Activated CD4-positive, CD25-positive, alpha-beta regulatory T cell treated with anti-CD3 and anti-CD28 coated beads, Interleukin-2, amount 50 U/mL, for 24 hours (primary cell): ENCODE results near the gene LBH.

Source experiments
- ATAC-seq, 2 donors: fragments of 150-1000 bp; cut with Tn5 transposase; one replicate each; pipeline ENCODE4 v1.10.0; 2021; ENCODE audit warnings: mild to moderate bottlenecking in 1 of 2, moderate library complexity in 1 of 2

The LBH gene

DNA sequence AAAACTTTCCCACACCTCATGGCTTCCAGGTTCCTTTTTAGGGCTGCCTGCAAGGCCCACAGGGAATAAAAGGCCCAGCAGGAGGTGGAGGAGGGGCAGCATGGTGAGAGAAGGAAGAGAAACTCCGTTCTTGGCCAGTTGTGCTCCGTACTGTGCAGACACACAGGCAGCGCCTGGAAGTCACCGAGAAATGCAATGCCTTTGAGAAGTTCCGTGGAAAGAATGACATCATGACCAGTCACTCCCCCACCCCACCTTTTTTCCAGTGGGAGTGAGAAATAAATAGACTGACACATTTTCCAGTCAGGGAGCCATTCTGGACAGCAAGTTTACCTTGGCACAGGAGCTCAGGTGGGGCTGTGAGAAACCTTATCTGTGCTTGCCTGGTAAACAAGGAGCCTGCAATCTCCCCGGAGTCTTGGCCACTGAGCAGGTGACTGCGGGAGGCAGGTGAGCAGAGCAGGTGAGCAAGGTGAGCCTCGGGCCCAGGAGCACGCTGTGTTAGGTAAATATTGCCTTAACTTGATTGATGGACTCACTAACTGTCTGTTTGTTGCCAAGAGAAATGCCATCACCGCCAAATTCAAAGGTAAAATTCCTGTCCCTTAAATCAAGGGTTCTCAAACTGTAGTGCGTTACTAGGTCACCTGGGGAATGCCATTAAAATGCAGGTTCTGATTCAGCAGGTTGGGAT lies 13.5 kb upstream of the LBH start:
- ATAC-seq: no peak

DNA sequence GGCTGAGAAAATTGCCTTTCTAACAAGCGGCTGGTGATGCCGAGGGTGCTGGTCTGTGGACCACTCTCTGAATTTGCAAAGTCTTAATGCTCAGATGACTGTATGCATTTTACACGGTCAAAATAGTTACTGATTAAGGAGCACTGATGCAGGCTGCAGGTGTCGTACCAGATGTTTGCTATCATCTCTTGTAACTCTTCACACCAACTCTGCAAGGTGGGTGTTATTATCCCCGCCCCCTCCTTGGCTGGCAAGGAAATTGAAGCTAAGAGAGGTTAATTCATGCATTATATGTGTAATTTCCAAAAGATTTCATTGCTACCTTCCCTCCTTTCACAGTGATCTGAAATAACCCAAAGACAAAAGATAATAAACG lies 13.0 kb upstream of the LBH start:
- ATAC-seq: no peak

- no peak for ATAC-seq
These were observed 12.5 kb upstream of the LBH start for GRCh38 chr2:30218814-30219213.

DNA sequence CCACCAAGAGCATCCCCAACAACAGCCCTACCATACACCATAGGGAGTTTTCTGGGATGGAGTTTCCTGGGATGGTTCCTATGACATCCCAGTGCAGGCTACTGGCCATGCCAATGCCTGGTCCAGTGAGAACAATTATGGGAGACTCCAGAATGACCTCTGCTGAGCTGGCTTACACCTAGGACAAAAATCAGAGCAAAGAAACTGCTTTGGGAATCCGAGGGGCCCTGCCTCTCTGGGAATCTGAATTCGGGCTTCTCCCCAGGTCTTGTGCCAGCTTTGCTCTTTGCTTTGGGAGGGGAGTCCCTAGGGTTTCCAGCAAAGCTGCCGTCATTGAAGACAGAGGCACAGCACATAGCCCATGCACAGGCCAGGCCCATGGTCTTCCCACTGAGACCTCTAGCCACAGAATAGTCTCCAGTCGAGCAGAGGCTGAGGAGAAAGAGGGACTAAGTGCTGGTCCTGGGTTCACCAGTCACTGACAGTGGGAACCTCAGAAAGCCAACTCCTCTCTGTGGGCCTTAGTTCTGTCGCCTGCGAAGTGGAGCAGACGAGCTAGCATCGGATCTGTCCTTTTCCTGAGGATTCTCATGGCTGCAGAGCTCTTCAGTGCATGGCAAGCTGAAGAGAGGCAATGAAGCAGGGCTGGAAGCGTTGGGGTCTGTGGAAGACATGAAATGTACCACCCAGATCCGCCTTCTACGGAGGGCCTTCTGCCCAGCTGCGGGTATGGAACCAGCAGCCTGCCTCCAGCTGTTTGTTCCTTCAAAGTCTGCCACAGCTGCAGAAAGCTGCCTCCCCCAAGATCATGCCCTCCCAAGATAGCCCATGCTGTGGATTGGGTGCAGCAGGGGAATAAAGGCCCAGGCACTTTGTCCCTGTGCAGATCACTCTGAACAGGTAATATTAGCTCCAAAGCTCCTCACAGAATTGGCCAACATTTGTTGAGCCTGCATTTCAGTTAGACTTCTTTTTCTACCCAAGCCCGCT lies 11.2 kb upstream of the LBH start:
- ATAC-seq: no peak

GRCh38 chr2:30221531-30221930 lies 9.8 kb upstream of the LBH start:
- ATAC-seq: no peak

GRCh38 chr2:30222031-30222430 lies 9.3 kb upstream of the LBH start:
- ATAC-seq: no peak

DNA sequence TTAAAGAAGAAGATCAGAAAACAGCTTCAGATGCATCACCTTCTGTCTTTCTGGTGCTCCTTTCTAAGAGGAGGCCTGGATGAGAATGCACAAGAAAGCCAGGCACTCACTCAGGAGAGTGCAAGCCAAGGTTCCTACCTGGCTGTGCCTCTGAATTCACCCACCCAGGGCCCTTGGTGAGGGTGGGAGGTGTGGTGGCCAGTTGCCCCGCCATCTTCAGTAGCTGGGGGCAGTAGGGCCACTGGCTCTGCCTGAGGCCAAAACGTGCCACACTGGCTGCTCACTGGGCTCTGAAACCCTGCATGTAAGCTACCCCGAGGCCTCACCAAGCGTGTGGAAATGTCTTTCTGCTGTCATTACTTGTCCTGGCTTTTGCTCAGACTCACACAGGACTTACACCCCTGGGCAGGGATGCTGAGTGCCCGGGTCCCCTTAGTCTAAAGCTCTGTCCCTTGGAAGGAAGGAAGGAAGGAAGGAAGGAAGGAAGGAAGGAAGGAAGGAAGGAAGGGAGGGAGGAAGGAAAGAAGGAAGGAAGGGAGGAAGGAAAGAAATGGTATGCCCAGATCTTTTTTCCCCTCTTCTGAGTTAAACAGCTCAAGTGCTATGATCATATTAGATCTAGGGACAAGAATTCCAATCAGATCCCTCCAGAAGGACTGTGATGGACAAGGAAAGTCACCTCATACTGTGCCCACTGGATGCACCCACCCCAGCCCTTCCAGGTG lies 8.5 kb upstream of the LBH start:
- no peak for ATAC-seq

DNA sequence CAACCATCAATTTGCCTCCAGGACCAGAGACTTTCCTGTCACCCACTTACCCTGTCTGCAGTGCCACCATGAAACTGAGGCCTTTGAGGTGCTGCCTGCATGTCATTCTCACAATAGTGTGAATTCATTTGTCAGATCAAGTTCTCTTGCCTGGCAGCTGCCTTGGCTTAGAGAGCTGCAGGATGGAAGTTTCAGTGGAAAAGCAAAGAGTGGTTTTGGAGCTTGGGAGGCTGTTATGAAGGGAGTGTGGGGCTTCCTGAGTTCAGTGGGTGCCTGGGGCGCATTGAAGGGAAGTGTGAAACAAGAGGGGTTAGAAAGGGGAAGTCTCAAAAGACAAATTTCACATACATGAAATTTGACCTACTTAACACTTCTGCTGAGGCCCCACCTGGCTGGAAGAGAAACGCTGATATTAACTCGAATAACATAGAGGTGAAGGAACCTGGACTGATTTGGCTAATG lies 7.9 kb upstream of the LBH start:
- no peak for ATAC-seq

DNA sequence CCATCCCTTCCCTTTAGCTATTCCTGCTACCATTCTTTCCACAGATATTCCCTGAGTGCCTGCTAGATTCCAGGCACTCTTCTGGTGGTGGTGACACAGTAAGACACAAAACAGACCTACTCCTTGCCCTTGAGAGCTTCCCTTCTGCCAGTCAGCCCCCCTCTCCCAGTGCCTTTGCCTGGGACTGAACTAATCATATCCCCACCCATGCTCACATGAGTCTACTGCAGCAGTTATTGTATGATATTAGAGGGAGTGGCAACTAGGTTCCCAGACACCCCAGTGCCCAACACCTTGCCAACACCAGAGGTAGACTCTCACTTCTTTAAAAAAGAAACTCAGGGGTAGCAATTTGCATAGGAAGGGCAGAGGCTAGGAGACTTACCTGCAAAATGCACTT lies 7.2 kb upstream of the LBH start:
- ATAC-seq: no peak

DNA sequence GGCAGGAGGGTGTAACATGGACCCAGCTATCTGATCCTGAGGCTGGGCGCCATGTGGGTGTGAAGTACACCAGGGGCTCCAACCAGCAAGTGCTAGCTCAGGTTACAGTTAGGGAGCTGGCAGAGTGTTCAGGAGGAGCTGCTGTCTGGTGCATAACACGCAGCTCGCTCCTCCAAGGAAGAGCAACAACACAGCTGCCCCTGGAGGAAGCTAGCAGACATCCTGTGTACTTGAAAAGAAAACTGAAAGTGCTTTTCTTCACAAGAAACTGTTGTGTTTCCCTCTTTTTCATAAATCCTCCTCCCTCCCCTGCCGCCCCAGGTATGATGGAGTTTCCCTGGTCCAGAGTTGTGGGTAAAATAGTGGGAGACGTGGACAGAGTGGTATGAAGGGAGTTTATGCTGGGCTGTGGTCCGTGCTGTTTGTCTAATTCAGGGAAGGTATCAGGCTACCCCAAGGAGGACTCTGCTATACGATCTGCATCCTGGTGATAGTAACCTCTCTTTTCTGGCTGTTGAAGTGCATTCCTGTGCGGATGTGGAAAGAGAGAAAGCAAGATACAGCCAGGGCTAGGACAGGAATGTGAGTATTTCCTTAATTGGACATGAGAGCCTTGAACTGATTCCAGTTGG lies 6.1 kb upstream of the LBH start:
- peak; percentile 39 to 54 for ATAC-seq

DNA sequence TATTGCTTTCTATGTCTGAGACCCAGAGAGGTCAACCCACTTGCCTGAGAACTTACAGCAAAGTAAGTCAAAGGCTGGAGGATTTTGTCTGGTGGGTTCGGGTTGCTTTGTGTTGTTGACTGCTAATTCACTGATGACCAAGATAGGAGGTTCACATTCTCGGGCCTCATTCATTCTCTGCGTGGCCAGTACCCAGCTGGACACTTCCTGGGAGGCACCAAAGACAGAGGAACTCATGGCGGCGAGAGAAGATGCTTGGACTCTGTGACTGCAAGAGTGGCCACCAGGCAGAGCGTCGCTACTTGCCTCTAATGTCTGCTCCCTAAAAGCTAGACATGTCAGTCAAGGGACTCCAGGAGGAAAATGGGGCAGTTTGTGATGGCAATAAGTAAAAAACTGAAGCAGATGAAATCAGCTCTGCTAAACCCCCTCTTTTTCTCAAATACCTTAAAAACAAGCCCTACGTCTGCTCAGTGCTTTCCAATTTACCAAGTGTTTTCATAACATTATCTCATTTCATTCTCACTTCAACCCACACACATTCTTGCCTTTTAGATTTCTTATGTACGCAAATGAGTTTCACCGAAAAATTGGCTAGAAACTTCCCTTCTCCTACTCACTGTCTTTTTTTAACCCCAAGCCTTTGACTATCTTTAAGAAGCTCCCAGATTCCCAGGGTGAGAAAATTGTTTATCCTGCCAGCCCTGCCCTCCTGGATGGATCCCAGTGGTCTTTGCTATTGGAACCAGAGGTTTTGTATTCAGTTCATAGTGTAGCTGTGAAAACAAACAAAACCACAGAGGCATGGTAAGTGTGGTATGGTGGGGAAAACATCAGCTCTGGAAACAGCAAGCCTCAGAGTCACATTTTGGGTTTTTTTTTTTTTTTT lies 4.9 kb upstream of the LBH start:
- ATAC-seq: peak; percentile 35 to 56

GRCh38 chr2:30229596-30229995 lies 1.7 kb upstream of the LBH start:
- ATAC-seq: no peak

- ATAC-seq: peak; percentile 4 to 9
These were observed 680 bp upstream of the LBH start for GRCh38 chr2:30230497-30231211.

DNA sequence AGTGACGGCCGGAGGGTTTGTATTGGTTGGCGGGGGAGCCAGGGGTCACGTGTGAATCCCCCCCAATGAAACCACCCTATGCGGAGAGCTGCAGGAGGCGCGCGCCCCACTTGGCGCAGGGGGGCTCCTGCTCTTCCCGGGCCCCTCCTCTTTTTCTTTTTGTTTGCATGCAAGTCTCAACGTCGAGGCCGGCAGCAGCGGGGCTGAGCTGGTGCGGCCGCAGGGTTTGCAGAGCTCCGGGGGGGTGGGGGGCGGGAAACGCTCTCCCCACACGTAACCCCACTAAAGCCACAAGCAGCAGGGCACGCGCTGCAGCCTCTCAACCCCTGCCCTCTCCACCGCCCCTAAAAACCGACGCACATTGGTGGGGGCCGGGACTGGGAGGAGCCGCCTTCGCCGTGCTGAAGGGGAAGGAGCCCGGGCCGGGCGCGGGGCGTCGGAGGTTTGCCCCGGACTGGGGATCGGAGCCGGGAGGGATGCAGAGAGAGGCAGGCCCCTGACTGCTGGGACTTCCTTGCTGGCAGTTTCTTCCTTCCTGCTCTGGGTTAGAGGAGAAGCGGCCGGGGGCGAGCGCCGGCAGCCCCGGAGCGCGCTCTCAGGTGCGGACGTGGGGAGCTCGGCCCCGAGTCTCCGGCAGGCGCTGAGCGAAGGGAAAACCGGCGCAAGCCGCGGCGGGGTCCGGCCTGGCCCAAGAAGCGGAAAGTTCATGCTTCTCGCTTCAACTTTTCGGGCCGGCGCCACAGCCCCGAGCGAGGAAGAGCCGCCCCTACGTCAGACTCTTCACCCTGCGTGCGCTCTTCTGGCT lies 864 bp downstream of the LBH start:
- ATAC-seq: peak; percentile 18 to 22

DNA sequence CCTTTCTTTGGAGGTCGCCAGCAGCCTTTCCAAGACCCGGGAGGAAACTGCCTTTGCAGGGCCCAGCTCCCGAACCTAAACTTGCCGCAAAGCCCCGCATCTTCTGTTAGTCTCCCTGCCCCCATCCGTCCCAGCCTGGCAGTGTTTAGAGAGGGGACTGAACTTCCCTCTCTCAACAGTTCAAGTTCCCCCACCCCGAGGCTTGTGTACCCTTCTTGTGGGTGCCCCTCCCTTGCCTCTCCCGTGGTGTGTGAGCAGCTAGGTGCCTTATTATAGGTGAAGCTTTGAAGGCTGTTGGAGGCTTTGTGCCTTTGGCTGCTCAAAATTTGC lies 1.4 kb downstream of the LBH start:
- ATAC-seq: no peak

DNA sequence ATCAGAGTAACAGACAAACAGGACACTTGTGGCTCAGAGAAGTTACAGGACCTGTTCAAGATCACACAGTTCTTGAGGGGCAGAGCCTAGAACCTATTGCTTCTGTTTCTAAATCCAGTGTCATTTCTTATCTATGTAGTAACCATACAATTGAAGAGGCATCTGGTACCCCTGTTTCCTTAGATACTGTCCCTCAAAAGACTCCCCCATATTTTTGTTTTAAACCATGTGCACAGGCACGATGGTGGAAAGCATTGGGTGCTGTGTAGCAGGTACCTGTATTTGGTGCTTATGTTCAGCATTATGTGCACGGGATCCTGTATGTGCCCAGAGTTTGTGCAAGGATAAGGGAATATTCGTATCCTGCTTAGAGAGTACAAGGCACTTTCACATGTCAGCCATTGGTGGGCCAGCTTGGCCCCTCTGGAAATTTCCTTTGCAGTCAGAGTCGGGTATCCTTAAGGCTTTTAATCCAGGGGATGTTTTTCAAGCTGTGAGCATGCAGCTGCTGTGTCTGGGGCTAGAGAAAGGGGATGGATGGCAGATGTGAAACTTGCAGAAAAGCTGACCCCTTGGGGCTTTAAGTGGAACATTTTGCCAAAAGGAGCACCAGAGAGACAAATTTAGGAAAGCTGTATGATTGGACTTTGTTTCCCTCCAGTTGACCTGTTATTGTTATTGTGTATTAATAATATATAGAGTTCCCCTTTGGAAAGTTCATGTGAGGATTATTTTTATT lies 2.1 kb downstream of the LBH start:
- no peak for ATAC-seq

DNA sequence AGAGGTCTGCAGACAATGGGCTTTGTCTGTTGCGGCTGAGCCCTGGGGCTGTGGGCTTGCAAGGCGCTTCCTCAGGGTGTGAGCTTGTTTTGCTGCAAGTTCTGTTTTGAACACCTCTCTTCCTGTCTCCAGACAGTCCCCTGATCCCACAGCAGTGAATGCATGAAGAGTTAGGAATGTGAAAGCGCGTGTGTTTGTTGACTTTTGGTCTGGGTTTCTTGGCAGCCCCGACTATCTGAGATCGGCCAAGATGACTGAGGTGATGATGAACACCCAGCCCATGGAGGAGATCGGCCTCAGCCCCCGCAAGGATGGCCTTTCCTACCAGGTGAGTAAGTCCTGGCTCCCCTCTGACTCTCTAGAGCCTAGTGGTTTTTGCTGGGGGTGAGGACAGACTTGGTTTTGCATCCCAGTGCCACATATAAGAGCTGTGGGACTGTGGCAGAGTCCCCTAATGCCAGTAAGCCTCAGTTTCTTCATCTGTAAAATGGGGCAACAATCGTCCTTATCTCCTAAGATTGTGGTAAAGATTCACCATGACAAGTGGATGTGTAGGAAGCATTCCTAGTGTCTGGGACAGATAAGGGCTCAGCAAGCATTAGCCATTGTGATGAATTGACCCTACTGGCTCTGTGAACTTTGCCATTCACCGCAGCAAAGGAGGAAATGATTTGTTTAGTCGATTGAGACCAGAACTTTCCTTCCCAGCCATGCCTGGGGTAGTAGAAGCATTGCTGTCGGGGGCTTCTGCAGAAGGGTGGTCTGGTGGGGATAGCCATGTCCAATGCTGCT lies 3.0 kb downstream of the LBH start:
- no peak for ATAC-seq

DNA sequence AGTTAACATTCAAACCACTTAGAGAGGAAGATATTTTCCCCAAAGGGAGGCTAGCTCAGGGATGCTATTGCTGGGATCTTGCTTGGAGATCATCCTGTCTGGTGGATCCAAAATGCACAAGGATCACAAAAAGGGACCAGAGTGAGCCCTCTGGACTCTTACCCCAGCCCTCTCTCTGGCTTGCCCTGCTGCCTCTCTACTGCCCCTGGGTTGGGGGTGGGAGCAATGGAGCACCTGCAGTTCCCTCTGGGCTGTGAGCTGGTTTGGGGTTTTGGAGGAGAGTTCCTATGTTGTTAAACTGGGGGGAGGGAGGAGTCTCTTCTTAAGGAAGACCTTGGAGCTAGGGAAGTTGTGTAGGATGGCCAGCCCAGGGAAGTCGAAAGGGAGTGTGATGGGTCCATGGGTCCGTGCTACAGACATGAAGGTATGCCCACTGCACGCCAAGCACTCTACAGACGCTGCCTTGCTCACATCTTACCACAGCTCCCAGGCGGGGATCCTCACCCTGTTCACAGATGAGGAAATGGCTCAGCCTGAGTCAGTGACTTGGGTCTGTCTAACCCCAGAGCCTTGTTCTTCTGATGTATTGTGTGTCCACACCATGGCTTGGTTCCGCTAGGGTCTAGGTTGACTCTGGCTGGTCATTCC lies 3.8 kb downstream of the LBH start:
- ATAC-seq: peak; percentile 58 to 60
